ENCODE results near the gene FXN. TPM values are rescaled to one million over a fixed set of nuclear protein-coding genes. Genes with fewer than 3 reads are reported as not detected.

FXN gene
- total RNA-seq, 4 donors from 2014 or later, result 2.3 to 11.1 (median 5.6) TPM

DNA sequence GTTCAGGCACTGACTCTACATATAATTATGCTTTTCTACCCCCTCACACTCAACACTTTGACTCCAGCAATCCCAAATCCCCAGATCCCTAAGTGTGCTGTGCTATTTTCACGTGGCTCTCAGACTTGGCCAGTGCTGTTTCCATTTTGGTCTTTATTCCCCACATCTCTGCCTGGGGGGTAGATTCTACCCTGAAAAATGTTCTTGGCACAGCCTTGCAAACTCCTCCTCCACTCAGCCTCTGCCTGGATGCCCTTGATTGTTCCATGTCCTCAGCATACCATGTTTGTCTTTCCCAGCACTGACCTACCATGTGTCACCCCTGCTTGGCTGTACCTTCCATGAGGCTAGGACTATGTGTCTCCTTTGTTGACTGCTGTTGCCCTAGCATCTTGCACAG is 43.0 kb downstream of the FXN start:
- no peak for DNase-seq (ENCODE audit: low spot score in 2 of 2)
- no peak overlapping the region for H3K27ac ChIP-seq
- 0% methylated on average over 1 of the region's 1 CpG for WGBS

DNA sequence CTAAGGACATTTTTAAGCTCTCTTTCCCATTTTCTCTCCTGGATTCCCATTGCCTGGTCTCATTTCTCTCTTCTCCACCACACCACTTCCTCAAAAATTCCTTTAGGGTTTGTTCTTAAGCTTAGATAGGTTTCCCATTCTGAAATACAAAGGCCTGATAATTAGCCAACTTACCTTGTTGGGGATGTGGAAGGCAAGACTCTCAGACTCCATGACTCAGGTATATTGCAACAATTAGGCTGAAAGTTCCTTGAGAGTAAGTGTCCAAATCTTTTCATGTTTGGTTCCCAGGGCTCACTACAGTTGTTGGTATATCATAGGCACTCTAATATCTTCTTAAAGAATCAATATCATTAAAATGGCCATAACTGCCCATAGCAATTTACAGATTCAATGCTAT is 43.6 kb downstream of the FXN start:
- H3K27ac ChIP-seq, result no peak overlapping the region
- H3K36me3 ChIP-seq, result no peaks in the 10 kb centered on the region
- no peak for DNase-seq (ENCODE audit: low spot score in 2 of 2)
- TF ChIP-seq EP300 (IDR thresholded peaks at IDR 0.05) (no peak), POLR2A (IDR thresholded peaks at IDR 0.05) (no peak)
- no peak overlapping the region for H3K4me3 ChIP-seq
- H3K27me3 ChIP-seq, result no peaks in the 10 kb centered on the region
- no peaks in the 10 kb centered on the region for H3K4me1 ChIP-seq
- H3K9me3 ChIP-seq, result no peaks in the 10 kb centered on the region

More for the DNA sequence above, 43.0 kb downstream of the FXN start:
- H3K4me1 ChIP-seq, result no peaks in the 10 kb centered on the region
- no peaks in the 10 kb centered on the region for H3K27me3 ChIP-seq
- TF ChIP-seq POLR2AphosphoS5 (IDR thresholded peaks at IDR 0.05) (no peak), POLR2A (IDR thresholded peaks at IDR 0.05) (no peak), EP300 (IDR thresholded peaks at IDR 0.05) (no peak)
- TF ChIP-seq, protein P1, sequence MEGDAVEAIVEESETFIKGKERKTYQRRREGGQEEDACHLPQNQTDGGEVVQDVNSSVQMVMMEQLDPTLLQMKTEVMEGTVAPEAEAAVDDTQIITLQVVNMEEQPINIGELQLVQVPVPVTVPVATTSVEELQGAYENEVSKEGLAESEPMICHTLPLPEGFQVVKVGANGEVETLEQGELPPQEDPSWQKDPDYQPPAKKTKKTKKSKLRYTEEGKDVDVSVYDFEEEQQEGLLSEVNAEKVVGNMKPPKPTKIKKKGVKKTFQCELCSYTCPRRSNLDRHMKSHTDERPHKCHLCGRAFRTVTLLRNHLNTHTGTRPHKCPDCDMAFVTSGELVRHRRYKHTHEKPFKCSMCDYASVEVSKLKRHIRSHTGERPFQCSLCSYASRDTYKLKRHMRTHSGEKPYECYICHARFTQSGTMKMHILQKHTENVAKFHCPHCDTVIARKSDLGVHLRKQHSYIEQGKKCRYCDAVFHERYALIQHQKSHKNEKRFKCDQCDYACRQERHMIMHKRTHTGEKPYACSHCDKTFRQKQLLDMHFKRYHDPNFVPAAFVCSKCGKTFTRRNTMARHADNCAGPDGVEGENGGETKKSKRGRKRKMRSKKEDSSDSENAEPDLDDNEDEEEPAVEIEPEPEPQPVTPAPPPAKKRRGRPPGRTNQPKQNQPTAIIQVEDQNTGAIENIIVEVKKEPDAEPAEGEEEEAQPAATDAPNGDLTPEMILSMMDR (IDR thresholded peaks at IDR 0.05), result no peak
- H3K36me3 ChIP-seq, result no peaks in the 10 kb centered on the region
- H3K9me3 ChIP-seq, result no peaks in the 10 kb centered on the region
- H3K4me3 ChIP-seq, result no peak overlapping the region

DNA sequence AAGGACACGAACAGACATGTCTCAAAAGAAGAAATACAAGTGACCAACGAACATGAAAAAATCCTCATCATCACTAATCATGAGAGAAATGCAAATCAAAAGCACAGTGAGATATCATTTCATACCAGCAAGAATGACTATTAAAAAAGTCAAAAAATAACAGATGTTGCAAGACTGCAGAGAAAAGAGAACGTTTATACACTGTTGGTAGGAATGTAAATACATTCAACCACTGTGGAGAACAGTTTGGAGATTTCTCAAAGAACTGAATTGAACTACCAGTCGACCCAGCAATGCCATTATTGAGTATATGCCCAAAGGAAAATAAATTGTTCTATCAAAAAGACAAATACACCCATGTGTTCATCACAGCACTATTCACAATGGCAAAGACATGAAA is 45.7 kb downstream of the FXN start:
- H3K9me3 ChIP-seq, result no peaks in the 10 kb centered on the region
- WGBS, result 84% methylated on average over 4 of the region's 4 CpGs
- no peak overlapping the region for H3K4me3 ChIP-seq
- H3K4me1 ChIP-seq, result peaks cover 7% of the 10 kb centered on the region
- H3K36me3 ChIP-seq, result no peaks in the 10 kb centered on the region
- no peak for DNase-seq (ENCODE audit: low spot score in 2 of 2)
- TF ChIP-seq EP300 (IDR thresholded peaks at IDR 0.05), result no peak
- no peak overlapping the region for H3K27ac ChIP-seq
- no peaks in the 10 kb centered on the region for H3K27me3 ChIP-seq

DNA sequence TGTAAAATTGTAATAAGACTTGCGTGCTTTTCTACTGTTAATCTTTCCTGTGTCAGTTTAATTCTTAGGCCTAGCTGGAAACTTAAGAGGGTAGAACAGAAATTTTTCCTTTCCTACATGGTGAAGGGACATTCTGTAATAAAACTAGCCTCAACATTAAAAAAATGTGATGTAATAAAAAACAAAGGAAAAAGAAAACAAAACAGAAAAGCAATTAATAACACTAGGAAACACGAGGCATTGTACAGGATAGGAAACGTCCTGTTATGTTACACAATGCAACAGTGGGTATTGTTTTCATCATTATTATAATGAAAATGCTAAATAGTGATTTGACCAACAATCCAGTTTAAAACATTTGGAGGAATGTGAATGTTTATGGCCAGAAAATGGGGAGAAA is 47.8 kb downstream of the FXN start:
- no peak for DNase-seq (ENCODE audit: low spot score in 2 of 2)
- 88% methylated on average over 3 of the region's 3 CpGs for WGBS
- H3K4me1 ChIP-seq, result peaks cover 7% of the 10 kb centered on the region
- H3K9me3 ChIP-seq, result no peaks in the 10 kb centered on the region
- H3K4me3 ChIP-seq, result no peak overlapping the region
- H3K27me3 ChIP-seq, result no peaks in the 10 kb centered on the region
- TF ChIP-seq POLR2AphosphoS5 (IDR thresholded peaks at IDR 0.05) (no peak), POLR2A (IDR thresholded peaks at IDR 0.05) (no peak), EP300 (IDR thresholded peaks at IDR 0.05) (no peak)
- TF ChIP-seq, protein P1 (IDR thresholded peaks at IDR 0.05), result no peak
- no peak overlapping the region for H3K27ac ChIP-seq
- no peaks in the 10 kb centered on the region for H3K36me3 ChIP-seq

DNA sequence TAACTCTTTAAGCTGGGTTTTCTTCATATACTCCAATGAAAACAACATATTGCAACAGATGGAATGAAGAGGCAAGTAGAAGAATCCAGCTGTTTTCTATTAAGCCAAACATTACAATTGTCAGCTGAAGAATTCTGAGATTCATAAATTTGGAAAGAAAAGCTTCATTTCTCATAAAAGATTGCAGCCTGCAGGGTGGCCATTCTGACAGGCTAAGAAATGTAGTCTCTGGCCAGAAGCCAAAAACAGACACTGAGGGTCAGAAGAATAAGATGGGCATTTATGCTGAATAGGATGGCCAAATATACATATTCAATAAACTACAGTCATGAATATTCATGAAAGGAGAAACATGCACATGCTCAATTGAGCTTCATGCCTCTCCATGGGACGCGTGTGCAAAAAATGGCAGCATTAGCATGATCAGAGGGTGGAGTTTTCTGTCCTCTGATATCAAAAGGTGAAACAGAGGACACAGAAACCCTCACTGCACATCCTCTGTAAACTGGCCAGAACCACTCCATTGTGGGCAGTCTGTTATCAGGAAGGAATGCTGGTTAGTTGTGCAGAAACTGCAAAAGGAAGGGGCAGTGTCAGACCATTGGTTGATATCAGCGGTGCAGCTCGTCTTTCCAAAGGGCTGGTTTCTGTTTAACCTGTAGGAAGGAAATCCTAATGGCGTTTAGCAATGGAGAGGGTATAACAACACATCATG is 50.2 kb downstream of the FXN start:
- DNase-seq (ENCODE audit: low spot score in 2 of 2), result no peak
- Histone ChIP-seq H3K36me3 (no peaks in the 10 kb centered on the region), H3K27ac (no peak overlapping the region), H3K27me3 (no peaks in the 10 kb centered on the region), H3K4me3 (no peak overlapping the region), H3K9me3 (no peaks in the 10 kb centered on the region), H3K4me1 (peaks cover 8% of the 10 kb centered on the region)
- TF ChIP-seq POLR2A (IDR thresholded peaks at IDR 0.05) (no peak), POLR2AphosphoS5 (IDR thresholded peaks at IDR 0.05) (no peak), EP300 (IDR thresholded peaks at IDR 0.05) (no peak)
- TF ChIP-seq, protein P1 (IDR thresholded peaks at IDR 0.05), result no peak
- 83% methylated on average over 5 of the region's 5 CpGs for WGBS

DNA sequence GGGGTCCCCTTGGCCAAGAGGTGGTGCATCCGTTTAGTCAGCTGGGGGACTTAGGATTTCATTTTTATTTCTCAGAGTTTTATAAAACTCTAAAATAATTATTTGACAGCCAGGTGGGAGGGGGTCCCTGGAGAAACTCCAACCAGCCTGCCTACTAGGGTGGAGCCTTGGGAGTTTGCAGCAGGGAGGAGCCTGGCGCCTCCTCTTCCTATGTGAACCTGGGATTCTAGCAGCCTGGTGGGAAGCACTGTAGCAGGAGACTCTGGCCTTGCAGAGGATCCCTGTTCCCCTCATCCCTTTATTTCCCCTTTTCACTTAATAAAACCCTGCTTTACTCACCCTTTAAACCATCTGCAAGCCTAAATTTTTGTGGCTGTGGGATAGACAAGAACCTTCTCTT is 50.8 kb downstream of the FXN start:
- Histone ChIP-seq H3K27ac (no peak overlapping the region), H3K27me3 (no peaks in the 10 kb centered on the region), H3K36me3 (no peaks in the 10 kb centered on the region), H3K9me3 (no peaks in the 10 kb centered on the region), H3K4me3 (no peak overlapping the region), H3K4me1 (peaks cover 14% of the 10 kb centered on the region)
- TF ChIP-seq, protein P1 (IDR thresholded peaks at IDR 0.05), result no peak
- no peak for TF ChIP-seq POLR2AphosphoS5 (IDR thresholded peaks at IDR 0.05)
- TF ChIP-seq EP300 (IDR thresholded peaks at IDR 0.05), result no peak
- TF ChIP-seq POLR2A (IDR thresholded peaks at IDR 0.05), result no peak
- DNase-seq (ENCODE audit: low spot score in 2 of 2), result no peak
- WGBS, result 97% methylated on average over 2 of the region's 2 CpGs
